Endothelial cell (in vitro differentiated cells): ENCODE data around the gene SHROOM3. TPM values are rescaled to one million over a fixed set of nuclear protein-coding genes. Genes with fewer than 3 reads are reported as not detected.

Experiments
- DNase-seq: peaks from one replicate; pipeline ENCODE4 v3.0.0; 2021; ENCODE audit warnings: low spot score
- H3K27ac Mint-ChIP-seq: one replicate; pipeline ENCODE4 v1.8.0; 2021; ENCODE audit warnings: mixed read lengths, inconsistent platforms; ENCODE audit not compliant: unreplicated experiment
- H3K27me3 Mint-ChIP-seq: one replicate; pipeline ENCODE4 v1.8.0; 2021; ENCODE audit warnings: mild to moderate bottlenecking, moderate library complexity, mixed read lengths, inconsistent platforms; ENCODE audit not compliant: unreplicated experiment
- H3K36me3 Mint-ChIP-seq: one replicate; pipeline ENCODE4 v1.8.0; 2021; ENCODE audit warnings: mild to moderate bottlenecking, low read depth, mixed read lengths, inconsistent platforms; ENCODE audit not compliant: unreplicated experiment
- H3K4me1 Mint-ChIP-seq: one replicate; pipeline ENCODE4 v1.8.0; 2021; ENCODE audit warnings: mild to moderate bottlenecking, mixed read lengths, inconsistent platforms; ENCODE audit not compliant: unreplicated experiment
- H3K4me3 Mint-ChIP-seq: one replicate; pipeline ENCODE4 v1.8.0; 2021; ENCODE audit warnings: mild to moderate bottlenecking, mixed read lengths, inconsistent platforms; ENCODE audit not compliant: unreplicated experiment
- H3K9me3 Mint-ChIP-seq: one replicate; pipeline ENCODE4 v1.8.0; 2021; ENCODE audit warnings: mixed read lengths, inconsistent platforms; ENCODE audit not compliant: unreplicated experiment
- total RNA-seq: library from RNA; stranded (reverse); fragmentation: NEBNext Ultra II Directional; extraction: Animal tissue kit (Norgen Biotek cat#: 25700); gene quantifications from one replicate; pipeline ENCODE4 v1.2.1, GENCODE V29; 2021; ENCODE audit not compliant: unreplicated experiment
- TF ChIP-seq, protein P1 (sequence below): fragments of 200-600 bp; sonication (generic); IDR thresholded peaks from one replicate; pipeline ENCODE4 v1.5.0; 2021; ENCODE audit warnings: antibody characterized with exemption; ENCODE audit not compliant: unreplicated experiment

SHROOM3 gene
- total RNA-seq, 1 donor from 2014 or later: 7.9 TPM

GRCh38 chr4:76781698-76782595, 346.9 kb downstream of the SHROOM3 start:
- Mint-ChIP-seq H3K9me3 (no peaks in the 10 kb centered on the region), H3K4me3 (peak overlapping the region; percentile 81), H3K4me1 (peaks cover 29% of the 10 kb centered on the region), H3K27me3 (peaks cover 8% of the 10 kb centered on the region), H3K36me3 (peaks cover 4% of the 10 kb centered on the region), H3K27ac (peak overlapping the region; percentile 96)
- no peak for DNase-seq
- TF ChIP-seq, protein P1, sequence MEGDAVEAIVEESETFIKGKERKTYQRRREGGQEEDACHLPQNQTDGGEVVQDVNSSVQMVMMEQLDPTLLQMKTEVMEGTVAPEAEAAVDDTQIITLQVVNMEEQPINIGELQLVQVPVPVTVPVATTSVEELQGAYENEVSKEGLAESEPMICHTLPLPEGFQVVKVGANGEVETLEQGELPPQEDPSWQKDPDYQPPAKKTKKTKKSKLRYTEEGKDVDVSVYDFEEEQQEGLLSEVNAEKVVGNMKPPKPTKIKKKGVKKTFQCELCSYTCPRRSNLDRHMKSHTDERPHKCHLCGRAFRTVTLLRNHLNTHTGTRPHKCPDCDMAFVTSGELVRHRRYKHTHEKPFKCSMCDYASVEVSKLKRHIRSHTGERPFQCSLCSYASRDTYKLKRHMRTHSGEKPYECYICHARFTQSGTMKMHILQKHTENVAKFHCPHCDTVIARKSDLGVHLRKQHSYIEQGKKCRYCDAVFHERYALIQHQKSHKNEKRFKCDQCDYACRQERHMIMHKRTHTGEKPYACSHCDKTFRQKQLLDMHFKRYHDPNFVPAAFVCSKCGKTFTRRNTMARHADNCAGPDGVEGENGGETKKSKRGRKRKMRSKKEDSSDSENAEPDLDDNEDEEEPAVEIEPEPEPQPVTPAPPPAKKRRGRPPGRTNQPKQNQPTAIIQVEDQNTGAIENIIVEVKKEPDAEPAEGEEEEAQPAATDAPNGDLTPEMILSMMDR: no peak

DNA sequence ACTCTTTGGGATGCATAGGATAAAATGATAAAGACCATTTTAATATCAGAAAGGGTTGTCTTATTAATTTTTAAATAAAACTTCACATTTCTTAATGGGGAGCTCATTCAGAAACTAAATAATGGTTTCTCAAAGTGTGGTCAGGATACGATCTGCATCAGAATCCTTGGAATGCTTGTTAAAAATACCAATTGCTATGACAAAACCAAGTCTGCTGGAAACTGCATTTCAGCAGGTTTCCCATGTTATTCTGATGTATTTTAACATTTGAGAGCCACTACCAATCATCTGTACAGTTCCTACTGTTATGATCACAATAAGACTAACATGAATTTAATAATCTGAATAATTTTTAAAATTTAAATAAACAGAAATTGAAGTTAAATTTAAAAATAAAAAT, 347.8 kb downstream of the SHROOM3 start:
- Mint-ChIP-seq H3K27ac (peak overlapping the region; percentile 96), H3K36me3 (peaks cover 10% of the 10 kb centered on the region), H3K9me3 (no peaks in the 10 kb centered on the region), H3K4me1 (peaks cover 29% of the 10 kb centered on the region), H3K4me3 (no peak overlapping the region), H3K27me3 (peaks cover 8% of the 10 kb centered on the region)
- no peak for DNase-seq
- TF ChIP-seq, protein P1: no peak

DNA sequence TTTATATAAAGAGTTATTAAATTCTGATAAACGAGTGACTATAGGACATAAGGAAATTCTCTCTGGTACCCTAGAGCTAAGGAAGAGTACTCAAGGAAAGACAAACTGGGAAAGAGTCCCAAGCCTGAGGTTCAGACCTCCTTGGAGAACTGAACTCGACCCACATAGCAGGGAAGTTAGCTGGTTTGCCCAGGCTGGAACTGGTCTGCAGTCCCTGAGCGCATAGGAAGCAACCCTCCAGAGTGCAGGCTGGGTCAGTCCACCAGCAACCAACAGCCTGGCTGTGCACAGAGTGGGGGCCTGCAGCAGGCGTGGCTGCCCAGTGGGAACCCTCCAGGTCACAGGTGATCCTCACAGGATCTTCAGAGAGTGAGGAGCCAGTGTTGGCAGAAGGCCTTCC, 348.8 kb downstream of the SHROOM3 start:
- H3K36me3 Mint-ChIP-seq: peaks cover 14% of the 10 kb centered on the region
- H3K27me3 Mint-ChIP-seq: peaks cover 8% of the 10 kb centered on the region
- H3K4me3 Mint-ChIP-seq: no peak overlapping the region
- no peak for DNase-seq
- H3K9me3 Mint-ChIP-seq: no peaks in the 10 kb centered on the region
- no peak overlapping the region for H3K27ac Mint-ChIP-seq
- H3K4me1 Mint-ChIP-seq: peaks cover 29% of the 10 kb centered on the region
- TF ChIP-seq, protein P1: no peak

DNA sequence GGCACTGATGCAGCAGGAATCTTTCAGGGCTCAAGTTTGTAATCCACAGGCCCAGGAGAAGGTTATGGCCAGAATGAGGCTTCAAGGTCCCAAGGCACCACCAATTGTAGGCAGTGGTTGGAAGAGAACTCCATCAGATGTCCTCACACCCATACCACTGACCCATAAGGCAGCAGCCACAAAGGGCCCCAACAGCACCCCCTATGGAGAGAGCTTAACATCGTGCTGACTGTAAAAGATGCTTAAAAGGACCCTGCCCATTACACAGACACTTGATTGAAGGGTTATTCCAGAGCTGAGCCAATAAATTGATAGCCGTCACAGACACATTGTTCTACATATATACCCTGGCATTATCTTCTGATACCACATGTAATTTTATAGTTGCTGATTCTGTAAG, 349.2 kb downstream of the SHROOM3 start:
- H3K27me3 Mint-ChIP-seq: peaks cover 8% of the 10 kb centered on the region
- DNase-seq: no peak
- peaks cover 11% of the 10 kb centered on the region for H3K36me3 Mint-ChIP-seq
- no peak overlapping the region for H3K27ac Mint-ChIP-seq
- TF ChIP-seq, protein P1: no peak
- H3K9me3 Mint-ChIP-seq: no peaks in the 10 kb centered on the region
- no peak overlapping the region for H3K4me3 Mint-ChIP-seq
- peaks cover 25% of the 10 kb centered on the region for H3K4me1 Mint-ChIP-seq

GRCh38 chr4:76787898-76788297, 352.9 kb downstream of the SHROOM3 start:
- H3K9me3 Mint-ChIP-seq: no peaks in the 10 kb centered on the region
- H3K4me1 Mint-ChIP-seq: peaks cover 13% of the 10 kb centered on the region
- H3K27me3 Mint-ChIP-seq: peaks cover 4% of the 10 kb centered on the region
- no peak overlapping the region for H3K4me3 Mint-ChIP-seq
- DNase-seq: no peak
- peaks cover 10% of the 10 kb centered on the region for H3K36me3 Mint-ChIP-seq
- no peak overlapping the region for H3K27ac Mint-ChIP-seq
- TF ChIP-seq, protein P1: no peak
